ENCODE measurements around the gene ANKRD35. TPM values are rescaled to one million over a fixed set of nuclear protein-coding genes. Genes with fewer than 3 reads are reported as not detected.

Gene ANKRD35
- total and polyA plus RNA-seq, 9 of the 15 experiments (the other 6 are each of a cell fraction or from before 2014, with no cell fraction given), result 0.07 to 0.14 (median 0.07) TPM; not detected in 5

- peak; percentile 88 to 91 for TF ChIP-seq MNT (conservative IDR thresholded peaks at IDR 0.05)
- no peak for TF ChIP-seq ZNF57 (CRISPR knock-in tag; IDR thresholded peaks at IDR 0.05)
- TF ChIP-seq ZNF395 (CRISPR knock-in tag; IDR thresholded peaks at IDR 0.05), result no peak
- peak; percentile 90 for TF ChIP-seq GABPB1 (CRISPR knock-in tag; IDR thresholded peaks at IDR 0.05)
- no peak for TF ChIP-seq ATF1 (CRISPR knock-in tag; IDR thresholded peaks at IDR 0.05)
- TF ChIP-seq ATF1 (tag; IDR thresholded peaks at IDR 0.05), result peak; percentile 72
- no peak for TF ChIP-seq ZSCAN32 (CRISPR knock-in tag; IDR thresholded peaks at IDR 0.05)
- TF ChIP-seq E2F1 (CRISPR knock-in tag; IDR thresholded peaks at IDR 0.05), result peak; percentile 80; the same call in 1 of the 2 replicates
- TF ChIP-seq MLLT1 (IDR thresholded peaks at IDR 0.05), result peak in 1 of 2 experiments; percentile 51; a peak in 1 of 4 replicates
- TF ChIP-seq THAP12 (CRISPR knock-in tag; IDR thresholded peaks at IDR 0.05), result peak; percentile 44; the same call in 1 of the 2 replicates
- TF ChIP-seq STAT5A (IDR thresholded peaks at IDR 0.05; ENCODE audit: borderline replicate concordance, low read length), result no peak
- TF ChIP-seq ZKSCAN8 (CRISPR knock-in tag; IDR thresholded peaks at IDR 0.05), result no peak
- no peak for TF ChIP-seq SRSF9 (IDR thresholded peaks at IDR 0.05; ENCODE audit: borderline replicate concordance, low read depth, low read length)
- no peak for TF ChIP-seq SNAPC5 (CRISPR knock-in tag; IDR thresholded peaks at IDR 0.05)
- TF ChIP-seq MBD2 (IDR thresholded peaks at IDR 0.05; ENCODE audit: borderline replicate concordance, low read depth), result peak; percentile 54; the same call in 1 of the 2 replicates
- peak; percentile 41 to 65; a peak in 2 of 4 replicates for TF ChIP-seq ARNT (IDR thresholded peaks at IDR 0.05)
- peak; percentile 89; the same call in 1 of the 2 replicates for TF ChIP-seq FOXK1 (CRISPR knock-in tag; IDR thresholded peaks at IDR 0.05; ENCODE audit: borderline replicate concordance)
- TF ChIP-seq BRD9 (IDR thresholded peaks at IDR 0.05; ENCODE audit: low read depth, partially characterized antibody), result no peak
Observed at GRCh38 chr1:145823565-145824498, 61.8 kb downstream of the ANKRD35 start, which contains the start of the genes POLR3C and RNF115 (continued).
